Measurements from ENCODE around the gene IQCF6.

GRCh38 chr3:51792206-51792605 is 13.2 kb upstream of the IQCF6 start:
- TF ChIP-seq EZH2phosphoT487 (IDR thresholded peaks at IDR 0.05; ENCODE audit: unreplicated experiment) (no peak), CTCF (conservative IDR thresholded peaks at IDR 0.05; ENCODE audit: low read depth in 2 of 2) (no peak), EZH2 (IDR thresholded peaks at IDR 0.05; ENCODE audit: low read depth, unreplicated experiment) (no peak), REST (IDR thresholded peaks at IDR 0.05; ENCODE audit: unreplicated experiment) (no peak), ZNF331 (CRISPR knock-in tag; IDR thresholded peaks at IDR 0.05; ENCODE audit: low read depth) (no peak), POLR2AphosphoS5 (IDR thresholded peaks at IDR 0.05; ENCODE audit: low read depth) (no peak), CREB1 (CRISPR knock-in tag; IDR thresholded peaks at IDR 0.05; ENCODE audit: low read depth) (no peak), JUNB (IDR thresholded peaks at IDR 0.05; ENCODE audit: unreplicated experiment) (no peak), ETS1 (IDR thresholded peaks at IDR 0.05) (no peak), STAT1 (IDR thresholded peaks at IDR 0.05; ENCODE audit: unreplicated experiment) (no peak), NANOG (IDR thresholded peaks at IDR 0.05; ENCODE audit: borderline replicate concordance) (no peak), ZNF114 (CRISPR knock-in tag; IDR thresholded peaks at IDR 0.05) (no peak)
